Left forelimb (tissue), 1 donor: ENCODE data around the gene TJP3.
A peak's percentile ranks its signal among the peaks of the same experiment; 100 is the strongest.

Experiments
- DNase-seq: peaks from one replicate; pipeline ENCODE4 v3.0.0-alpha.2; 2018; ENCODE audit warnings: low spot score

The TJP3 gene

GRCh38 chr19:3710265-3710812, 2.2 kb downstream of the TJP3 start:
- no peak for DNase-seq

- DNase-seq = no peak
These were observed 4.8 kb downstream of the TJP3 start for GRCh38 chr19:3712663-3713611.

- no peak for DNase-seq
These were observed 8.0 kb downstream of the TJP3 start for GRCh38 chr19:3716147-3716668.

- DNase-seq = no peak
These were observed 11.7 kb downstream of the TJP3 start for GRCh38 chr19:3719868-3720267.

- DNase-seq = no peak
These were observed 12.2 kb downstream of the TJP3 start for GRCh38 chr19:3720349-3720917.

GRCh38 chr19:3721131-3721886, 13.1 kb downstream of the TJP3 start:
- peak; percentile 83 for DNase-seq

GRCh38 chr19:3721887-3722442, 13.8 kb downstream of the TJP3 start:
- DNase-seq = no peak

GRCh38 chr19:3722443-3723109, 14.4 kb downstream of the TJP3 start:
- DNase-seq = no peak

GRCh38 chr19:3723110-3723488, 14.9 kb downstream of the TJP3 start:
- no peak for DNase-seq

GRCh38 chr19:3723883-3724282, 15.7 kb downstream of the TJP3 start:
- DNase-seq = no peak

- DNase-seq = no peak
These were observed 16.9 kb downstream of the TJP3 start for GRCh38 chr19:3725121-3725520.

GRCh38 chr19:3725640-3726310, 17.6 kb downstream of the TJP3 start:
- no peak for DNase-seq

GRCh38 chr19:3730457-3730958, 22.3 kb downstream of the TJP3 start:
- DNase-seq = no peak

GRCh38 chr19:3732108-3732507, 23.9 kb downstream of the TJP3 start:
- no peak for DNase-seq

- no peak for DNase-seq
These were observed 25.5 kb downstream of the TJP3 start for GRCh38 chr19:3733549-3734309.

- no peak for DNase-seq
These were observed 26.1 kb downstream of the TJP3 start for GRCh38 chr19:3734310-3734600.

GRCh38 chr19:3736106-3736724, 28.0 kb downstream of the TJP3 start:
- DNase-seq = no peak

GRCh38 chr19:3737487-3738205, 29.5 kb downstream of the TJP3 start:
- no peak for DNase-seq
